Measurements from ENCODE around the gene SCYL2.

The SCYL2 gene

DNA sequence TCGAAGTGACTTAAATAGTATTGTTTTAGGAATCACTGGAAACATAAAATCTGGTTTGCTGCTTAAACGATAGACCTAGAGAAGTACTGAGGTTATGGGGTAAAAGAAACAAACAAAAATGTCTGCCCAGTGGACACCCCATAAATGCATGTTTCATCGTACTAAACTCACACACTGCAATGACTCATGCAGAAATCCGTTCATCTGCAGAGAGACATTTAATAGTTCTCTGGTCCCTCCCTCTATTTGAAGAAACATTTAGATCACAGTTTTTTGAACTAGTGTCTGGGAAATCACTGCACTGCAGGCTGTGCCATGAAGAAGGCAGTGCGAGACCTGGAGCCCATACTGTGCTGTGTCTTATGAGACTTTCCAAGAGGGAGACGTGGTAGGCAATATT, 115.4 kb downstream of the SCYL2 start:
- DNase-seq = no peak

GRCh38 chr12:100383586-100384558, 116.9 kb downstream of the SCYL2 start:
- DNase-seq = no peak

DNA sequence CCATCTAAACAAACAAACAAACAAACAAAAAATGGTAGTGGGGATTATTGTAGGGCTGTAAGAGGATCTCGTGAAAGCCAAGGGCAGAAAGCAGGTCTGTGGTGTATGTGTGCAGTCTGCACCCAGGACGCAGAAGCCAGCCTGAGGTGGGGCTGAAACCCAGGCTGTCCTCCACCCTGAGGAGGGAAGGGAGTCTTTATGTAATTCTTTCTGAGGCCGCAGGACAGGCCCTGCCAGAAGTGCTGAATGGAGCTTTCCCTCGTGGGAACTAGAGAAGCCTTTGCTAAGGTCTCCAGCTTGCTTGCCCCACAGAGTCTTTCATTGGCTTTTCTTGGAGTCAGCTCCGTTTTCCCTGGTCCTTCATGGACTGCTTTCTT, 117.6 kb downstream of the SCYL2 start:
- DNase-seq = no peak

DNA sequence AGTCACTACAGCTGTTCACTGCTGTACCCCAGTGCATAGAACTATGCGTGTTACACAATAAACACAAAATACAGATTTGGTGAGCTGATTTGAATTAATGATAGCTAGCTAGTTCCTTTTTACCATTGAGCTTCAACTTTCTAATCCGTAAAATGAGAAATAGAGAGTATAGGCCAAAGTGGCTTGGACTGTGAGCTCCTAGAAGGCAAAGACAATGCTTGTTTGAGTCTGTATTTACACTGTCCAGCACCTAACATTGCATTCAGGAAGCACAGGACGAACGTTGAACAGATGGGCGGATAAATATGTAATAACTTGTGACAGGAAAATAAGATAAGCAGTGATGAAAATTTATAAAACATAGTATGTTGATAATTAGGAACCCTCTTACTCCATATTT, 121.4 kb downstream of the SCYL2 start:
- no peak for DNase-seq

Measured in SW 1271 (cell line).